K562 (cell line): ENCODE measurements around the gene TENM3.

Experiments
- ARID2 ChIP-seq: fragments of 450-650 bp; IDR thresholded peaks from 2 replicates; pipeline ENCODE4 v1.6.1; 2017; ENCODE audit warnings: antibody characterized with exemption, mild to moderate bottlenecking
- MXI1 ChIP-seq: IDR thresholded peaks from 2 replicates; pipeline ENCODE4 v1.6.1; 2011; ENCODE audit warnings: low read depth, mild to moderate bottlenecking, improper control_type of control experiment, low read length
- POLR2A ChIP-seq: fragments of 450-650 bp; conservative IDR thresholded peaks from 2 replicates; pipeline ENCODE4 v1.6.1; 2016
- SAP30 ChIP-seq: fragments of 200-600 bp; sonication (generic); IDR thresholded peaks from 2 replicates; pipeline ENCODE4 v1.6.1; 2012; ENCODE audit warnings: borderline replicate concordance, low read depth, mild to moderate bottlenecking, moderate library complexity, low read length, control low read depth, inconsistent platforms; ENCODE audit not compliant: insufficient read depth, poor library complexity, severe bottlenecking
- SIN3A ChIP-seq, 2 experiments: fragments of 150-350 bp in 1 of 2; IDR thresholded peaks; 2 replicates each; pipeline ENCODE4 v1.6.1; 2011 to 2016; ENCODE audit warnings: borderline replicate concordance in 2 of 2, low read depth in 2 of 2, low read length in 2 of 2, mild to moderate bottlenecking in 2 of 2, moderate library complexity in 2 of 2; ENCODE audit not compliant: control insufficient read depth in 1 of 2
- ZNF586 ChIP-seq: fragments of 450-650 bp; formaldehyde crosslinking; conservative IDR thresholded peaks from 2 replicates; pipeline ENCODE4 v1.4.0; 2020; ENCODE audit warnings: mild to moderate bottlenecking, moderate library complexity
- TF ChIP-seq, protein P1 (sequence below), 3 experiments: IDR thresholded peaks in 2 of 3; conservative IDR thresholded peaks in 1 of 3; 2 replicates each; pipeline ENCODE4 v1.5.1; 2011 to 2012; ENCODE audit warnings: low read length in 3 of 3, mild to moderate bottlenecking in 3 of 3, control low read depth in 2 of 3, improper control_type of control experiment in 1 of 3, inconsistent platforms in 1 of 3, low read depth in 1 of 3, mixed read lengths in 1 of 3, moderate library complexity in 1 of 3; ENCODE audit not compliant: insufficient read depth in 2 of 3

DNA sequence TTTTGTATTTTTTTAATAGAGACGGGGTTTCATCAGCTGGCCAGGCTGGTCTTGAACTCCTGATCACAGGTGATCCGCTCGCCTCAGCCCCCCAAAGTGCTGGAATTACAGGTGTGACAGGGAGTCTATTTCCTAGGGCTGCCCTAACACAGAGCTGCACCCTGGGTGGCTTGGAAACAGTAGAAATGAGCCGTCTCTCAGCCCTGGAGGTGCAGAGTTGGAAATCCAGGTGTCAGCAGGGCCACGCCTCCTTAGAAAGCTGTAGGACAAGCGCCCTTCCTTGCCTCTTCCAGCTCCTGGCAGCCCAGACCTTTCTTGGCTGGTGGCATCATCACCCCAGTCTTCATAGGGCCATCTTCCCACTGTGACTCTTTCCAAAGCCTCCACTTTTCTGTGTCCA lies 602.4 kb downstream of the TENM3 start:
- TF ChIP-seq POLR2A = no peak
- no peak for TF ChIP-seq SIN3A (IDR thresholded peaks at IDR 0.05; ENCODE audit: borderline replicate concordance in 2 of 2, control insufficient read depth in 1 of 2, low read depth in 2 of 2, low read length in 2 of 2)
- TF ChIP-seq, protein P1, sequence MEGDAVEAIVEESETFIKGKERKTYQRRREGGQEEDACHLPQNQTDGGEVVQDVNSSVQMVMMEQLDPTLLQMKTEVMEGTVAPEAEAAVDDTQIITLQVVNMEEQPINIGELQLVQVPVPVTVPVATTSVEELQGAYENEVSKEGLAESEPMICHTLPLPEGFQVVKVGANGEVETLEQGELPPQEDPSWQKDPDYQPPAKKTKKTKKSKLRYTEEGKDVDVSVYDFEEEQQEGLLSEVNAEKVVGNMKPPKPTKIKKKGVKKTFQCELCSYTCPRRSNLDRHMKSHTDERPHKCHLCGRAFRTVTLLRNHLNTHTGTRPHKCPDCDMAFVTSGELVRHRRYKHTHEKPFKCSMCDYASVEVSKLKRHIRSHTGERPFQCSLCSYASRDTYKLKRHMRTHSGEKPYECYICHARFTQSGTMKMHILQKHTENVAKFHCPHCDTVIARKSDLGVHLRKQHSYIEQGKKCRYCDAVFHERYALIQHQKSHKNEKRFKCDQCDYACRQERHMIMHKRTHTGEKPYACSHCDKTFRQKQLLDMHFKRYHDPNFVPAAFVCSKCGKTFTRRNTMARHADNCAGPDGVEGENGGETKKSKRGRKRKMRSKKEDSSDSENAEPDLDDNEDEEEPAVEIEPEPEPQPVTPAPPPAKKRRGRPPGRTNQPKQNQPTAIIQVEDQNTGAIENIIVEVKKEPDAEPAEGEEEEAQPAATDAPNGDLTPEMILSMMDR (IDR thresholded peaks at IDR 0.05 in 2 of 3, conservative IDR thresholded peaks at IDR 0.05 in 1 of 3; ENCODE audit: insufficient read depth in 2 of 3, low read depth in 1 of 3, low read length in 3 of 3) = no peak
- TF ChIP-seq ZNF586 (CRISPR knock-in tag) = no peak
- TF ChIP-seq SAP30 = no peak
- TF ChIP-seq MXI1 = no peak
- no peak for TF ChIP-seq ARID2
